ENCODE measurements around the gene BAIAP2L2.

The BAIAP2L2 gene

DNA sequence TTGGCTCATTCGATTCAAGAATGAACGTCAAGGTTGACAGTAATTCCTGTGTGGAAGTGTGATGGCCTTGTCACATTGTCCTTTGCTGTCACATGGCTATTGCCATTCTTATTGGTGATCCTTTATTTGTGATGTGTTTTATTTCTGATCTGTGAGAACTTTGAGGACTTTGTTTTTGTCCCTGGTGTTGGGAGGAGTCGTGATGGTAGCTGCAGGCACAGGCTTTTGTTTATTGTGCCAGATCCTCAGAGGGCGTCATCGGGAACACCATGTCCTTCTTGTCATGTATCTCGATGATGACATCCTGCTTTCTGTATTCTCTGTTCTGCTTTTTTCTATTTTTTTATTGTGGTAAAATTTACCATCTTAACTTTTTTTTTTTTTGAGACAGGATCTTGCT is 47.7 kb downstream of the BAIAP2L2 start:
- no peak for TF ChIP-seq CTCF (IDR thresholded peaks at IDR 0.05; ENCODE audit: borderline replicate concordance, insufficient read depth, low read depth, low read length)
- no peak overlapping the region for H3K4me3 ChIP-seq (ENCODE audit: low read depth, low read length)

DNA sequence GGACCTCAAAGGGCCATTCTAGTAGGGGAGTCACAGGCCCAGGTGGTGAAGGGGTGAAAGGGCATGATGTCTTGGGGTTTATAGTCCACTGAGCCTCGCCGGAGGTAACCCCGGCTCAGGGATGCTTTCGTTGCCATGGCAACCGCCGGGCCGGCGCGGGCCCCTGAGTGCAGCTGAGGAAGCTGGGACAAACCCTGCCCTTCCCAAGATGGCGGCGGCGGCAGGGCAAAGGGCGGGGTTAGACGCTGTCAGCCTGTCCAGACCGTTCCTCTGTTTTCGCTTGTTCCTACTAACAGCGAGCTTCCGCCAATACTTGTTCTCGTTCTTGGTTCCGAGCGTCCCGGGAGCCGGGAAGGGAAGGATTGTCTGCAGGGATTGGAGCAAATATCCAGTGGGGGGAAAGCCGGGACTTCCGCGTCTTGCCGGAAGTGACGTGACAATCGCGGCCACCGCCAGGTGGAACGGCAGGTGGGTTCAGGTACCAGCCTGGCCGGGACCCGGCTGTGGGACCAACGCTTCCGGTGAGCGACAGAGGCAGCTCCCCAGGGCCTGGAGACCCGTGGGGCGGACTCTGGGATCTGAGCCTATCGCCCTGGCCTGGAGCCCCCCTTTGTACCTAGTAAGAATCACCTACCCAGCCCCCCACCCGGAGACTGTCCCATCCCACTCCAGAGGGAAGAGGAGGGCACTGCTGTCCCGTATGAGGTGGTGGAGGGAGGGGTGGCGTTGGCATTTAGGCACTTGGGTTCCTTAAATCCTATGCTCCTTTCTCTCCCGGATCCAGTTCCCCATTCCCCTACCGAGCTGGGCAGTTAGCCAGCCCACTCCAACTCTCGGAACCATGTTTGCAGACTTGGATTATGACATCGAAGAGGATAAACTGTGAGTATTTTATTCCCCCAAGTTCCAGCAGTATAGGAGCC is 53.3 kb downstream of the BAIAP2L2 start, which contains the start of gene PICK1:
TSS of gene PICK1 (plus strand) at position 436 of the 923 bp plus-strand sequence. CDS start at position 842, 406 bp downstream.
- peak within 1 kb of the TSS; percentile 76 for H3K4me3 ChIP-seq (ENCODE audit: low read depth, low read length)
- no peak for TF ChIP-seq CTCF (IDR thresholded peaks at IDR 0.05; ENCODE audit: borderline replicate concordance, insufficient read depth, low read depth, low read length)

- TF ChIP-seq CTCF (IDR thresholded peaks at IDR 0.05; ENCODE audit: borderline replicate concordance, insufficient read depth, low read depth, low read length): peak; percentile 84
- H3K4me3 ChIP-seq (ENCODE audit: low read depth, low read length): no peak overlapping the region
These were observed 58.3 kb downstream of the BAIAP2L2 start for GRCh38 chr22:38051900-38052862.

- no peak overlapping the region for H3K4me3 ChIP-seq (ENCODE audit: low read depth, low read length)
- TF ChIP-seq CTCF (IDR thresholded peaks at IDR 0.05; ENCODE audit: borderline replicate concordance, insufficient read depth, low read depth, low read length): no peak
These were observed 59.2 kb downstream of the BAIAP2L2 start for GRCh38 chr22:38051261-38051660.

GRCh38 chr22:38050720-38051119 is 59.8 kb downstream of the BAIAP2L2 start:
- no peak for TF ChIP-seq CTCF (IDR thresholded peaks at IDR 0.05; ENCODE audit: borderline replicate concordance, insufficient read depth, low read depth, low read length)
- no peak overlapping the region for H3K4me3 ChIP-seq (ENCODE audit: low read depth, low read length)

GRCh38 chr22:38049812-38050619 is 60.5 kb downstream of the BAIAP2L2 start:
- H3K4me3 ChIP-seq (ENCODE audit: low read depth, low read length): no peak overlapping the region
- TF ChIP-seq CTCF (IDR thresholded peaks at IDR 0.05; ENCODE audit: borderline replicate concordance, insufficient read depth, low read depth, low read length): no peak

Data from GM12875 (cell line).